Measurements from ENCODE around the gene TDP1. TPM values are rescaled to one million over a fixed set of nuclear protein-coding genes. Genes with fewer than 3 reads are reported as not detected.

TDP1 gene
- total RNA-seq, 1 experiment from 2014 or later = 23.9 TPM

DNA sequence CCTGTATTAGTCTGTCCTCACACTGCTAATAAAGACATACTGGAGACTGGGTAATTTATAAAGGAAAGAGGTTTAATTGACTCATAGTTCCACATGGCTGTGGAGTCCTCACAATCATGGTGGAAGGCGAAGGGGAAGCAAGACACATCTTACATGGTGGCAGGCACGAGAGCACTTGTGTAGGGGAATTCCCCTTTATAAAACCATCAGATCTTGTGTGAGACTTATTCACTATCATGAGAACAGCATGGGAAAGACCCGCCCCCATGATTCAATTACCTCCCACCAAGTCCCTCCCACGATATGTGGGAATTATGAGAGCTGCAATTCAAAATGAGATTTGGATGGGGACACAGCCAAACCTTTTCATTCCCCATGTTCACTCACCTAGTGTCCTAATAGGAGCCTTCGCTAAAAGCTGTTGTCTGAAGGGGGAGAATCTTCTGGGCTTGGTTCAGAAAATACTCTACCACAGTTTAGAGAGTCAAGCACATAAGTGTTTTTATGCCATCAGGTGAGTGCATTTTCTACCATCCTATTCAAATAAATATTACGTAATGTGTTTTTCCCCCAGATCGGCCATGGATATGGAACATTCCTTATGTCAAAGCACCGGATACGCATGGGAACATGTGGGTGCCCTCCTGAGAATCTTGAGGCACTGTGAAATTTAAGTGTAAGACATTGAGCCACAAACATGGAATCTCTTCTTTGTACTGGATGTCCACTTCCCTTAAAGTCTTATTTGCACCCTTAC is 86.9 kb downstream of the TDP1 start:
- Histone ChIP-seq H3K9me3 (ENCODE audit: control insufficient read depth, insufficient read depth, low read depth, low read length) (no peaks in the 10 kb centered on the region), H3K4me1 (ENCODE audit: control insufficient read depth, insufficient read depth, low read length) (no peaks in the 10 kb centered on the region), H3K36me3 (ENCODE audit: control insufficient read depth, insufficient read depth, low read length) (no peaks in the 10 kb centered on the region), H3K27ac (ENCODE audit: low read length) (no peak overlapping the region), H3K27me3 (ENCODE audit: control insufficient read depth, insufficient read depth, low read length) (no peaks in the 10 kb centered on the region), H3K4me3 (ENCODE audit: low read depth in 2 of 2, low read length in 2 of 2) (no peak overlapping the region)
- no TSS peak for BruUV-seq (replicated peaks)
- TF ChIP-seq TCF7L2 (IDR thresholded peaks at IDR 0.05; ENCODE audit: low read depth, low read length) (no peak), POLR2AphosphoS5 (IDR thresholded peaks at IDR 0.05; ENCODE audit: low read depth, low read length) (no peak), SIN3A (IDR thresholded peaks at IDR 0.05; ENCODE audit: borderline replicate concordance, insufficient read depth, low read depth, low read length) (no peak)
- TF ChIP-seq, protein P1, sequence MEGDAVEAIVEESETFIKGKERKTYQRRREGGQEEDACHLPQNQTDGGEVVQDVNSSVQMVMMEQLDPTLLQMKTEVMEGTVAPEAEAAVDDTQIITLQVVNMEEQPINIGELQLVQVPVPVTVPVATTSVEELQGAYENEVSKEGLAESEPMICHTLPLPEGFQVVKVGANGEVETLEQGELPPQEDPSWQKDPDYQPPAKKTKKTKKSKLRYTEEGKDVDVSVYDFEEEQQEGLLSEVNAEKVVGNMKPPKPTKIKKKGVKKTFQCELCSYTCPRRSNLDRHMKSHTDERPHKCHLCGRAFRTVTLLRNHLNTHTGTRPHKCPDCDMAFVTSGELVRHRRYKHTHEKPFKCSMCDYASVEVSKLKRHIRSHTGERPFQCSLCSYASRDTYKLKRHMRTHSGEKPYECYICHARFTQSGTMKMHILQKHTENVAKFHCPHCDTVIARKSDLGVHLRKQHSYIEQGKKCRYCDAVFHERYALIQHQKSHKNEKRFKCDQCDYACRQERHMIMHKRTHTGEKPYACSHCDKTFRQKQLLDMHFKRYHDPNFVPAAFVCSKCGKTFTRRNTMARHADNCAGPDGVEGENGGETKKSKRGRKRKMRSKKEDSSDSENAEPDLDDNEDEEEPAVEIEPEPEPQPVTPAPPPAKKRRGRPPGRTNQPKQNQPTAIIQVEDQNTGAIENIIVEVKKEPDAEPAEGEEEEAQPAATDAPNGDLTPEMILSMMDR (IDR thresholded peaks at IDR 0.05) = no peak
- TF ChIP-seq, protein P2, sequence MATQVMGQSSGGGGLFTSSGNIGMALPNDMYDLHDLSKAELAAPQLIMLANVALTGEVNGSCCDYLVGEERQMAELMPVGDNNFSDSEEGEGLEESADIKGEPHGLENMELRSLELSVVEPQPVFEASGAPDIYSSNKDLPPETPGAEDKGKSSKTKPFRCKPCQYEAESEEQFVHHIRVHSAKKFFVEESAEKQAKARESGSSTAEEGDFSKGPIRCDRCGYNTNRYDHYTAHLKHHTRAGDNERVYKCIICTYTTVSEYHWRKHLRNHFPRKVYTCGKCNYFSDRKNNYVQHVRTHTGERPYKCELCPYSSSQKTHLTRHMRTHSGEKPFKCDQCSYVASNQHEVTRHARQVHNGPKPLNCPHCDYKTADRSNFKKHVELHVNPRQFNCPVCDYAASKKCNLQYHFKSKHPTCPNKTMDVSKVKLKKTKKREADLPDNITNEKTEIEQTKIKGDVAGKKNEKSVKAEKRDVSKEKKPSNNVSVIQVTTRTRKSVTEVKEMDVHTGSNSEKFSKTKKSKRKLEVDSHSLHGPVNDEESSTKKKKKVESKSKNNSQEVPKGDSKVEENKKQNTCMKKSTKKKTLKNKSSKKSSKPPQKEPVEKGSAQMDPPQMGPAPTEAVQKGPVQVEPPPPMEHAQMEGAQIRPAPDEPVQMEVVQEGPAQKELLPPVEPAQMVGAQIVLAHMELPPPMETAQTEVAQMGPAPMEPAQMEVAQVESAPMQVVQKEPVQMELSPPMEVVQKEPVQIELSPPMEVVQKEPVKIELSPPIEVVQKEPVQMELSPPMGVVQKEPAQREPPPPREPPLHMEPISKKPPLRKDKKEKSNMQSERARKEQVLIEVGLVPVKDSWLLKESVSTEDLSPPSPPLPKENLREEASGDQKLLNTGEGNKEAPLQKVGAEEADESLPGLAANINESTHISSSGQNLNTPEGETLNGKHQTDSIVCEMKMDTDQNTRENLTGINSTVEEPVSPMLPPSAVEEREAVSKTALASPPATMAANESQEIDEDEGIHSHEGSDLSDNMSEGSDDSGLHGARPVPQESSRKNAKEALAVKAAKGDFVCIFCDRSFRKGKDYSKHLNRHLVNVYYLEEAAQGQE (IDR thresholded peaks at IDR 0.05; ENCODE audit: insufficient read depth in 1 of 2, low read depth in 2 of 2, low read length in 1 of 2) = no peak
- intact Hi-C loops (cut with micrococcal nuclease; ENCODE audit: unreplicated experiment) (no loop called here), in situ Hi-C loops (cut with HindIII; ENCODE audit: low pct_unique_long_range_greater_than_20kb, low sequenced_read_pairs) (no loop called here)
- ChIA-PET CTCF (no interaction called here), POLR2A (no interaction called here)
- no peak for DNase-seq (ENCODE audit: low read depth, low spot score)
- ATAC-seq = no peak

DNA sequence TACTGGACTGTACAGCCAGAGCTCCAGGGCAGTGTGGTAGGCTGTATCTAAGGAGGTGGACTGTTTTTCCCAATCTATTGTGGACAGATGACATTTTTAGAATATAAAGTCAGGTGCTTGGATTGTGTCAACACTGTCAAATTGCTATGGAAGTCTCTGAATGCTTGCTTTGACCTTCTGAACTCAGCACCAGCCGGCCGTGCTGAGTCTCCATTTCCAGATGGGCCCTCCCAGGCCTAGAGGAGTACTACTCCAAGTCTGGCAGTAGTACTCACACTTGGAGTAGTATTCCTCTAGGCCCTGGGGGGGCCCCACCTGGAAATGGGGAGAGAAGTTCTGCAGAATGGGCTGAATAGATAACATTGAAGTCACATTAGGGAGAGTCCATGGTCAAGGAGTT is 89.9 kb downstream of the TDP1 start:
- DNase-seq (ENCODE audit: low read depth, low spot score) = no peak
- intact Hi-C loops (cut with micrococcal nuclease; ENCODE audit: unreplicated experiment) = no loop called here
- CTCF ChIA-PET = no interaction called here

More for the DNA sequence above, 89.9 kb downstream of the TDP1 start:
- Histone ChIP-seq H3K9me3 (ENCODE audit: control insufficient read depth, insufficient read depth, low read depth, low read length) (no peaks in the 10 kb centered on the region), H3K36me3 (ENCODE audit: control insufficient read depth, insufficient read depth, low read length) (no peaks in the 10 kb centered on the region), H3K27me3 (ENCODE audit: control insufficient read depth, insufficient read depth, low read length) (no peaks in the 10 kb centered on the region), H3K27ac (ENCODE audit: low read length) (no peak overlapping the region), H3K4me3 (ENCODE audit: low read depth in 2 of 2, low read length in 2 of 2) (no peak overlapping the region), H3K4me1 (ENCODE audit: control insufficient read depth, insufficient read depth, low read length) (no peaks in the 10 kb centered on the region)
- POLR2A ChIA-PET = no interaction called here
- no peak for ATAC-seq
- TF ChIP-seq, protein P1 (IDR thresholded peaks at IDR 0.05) = no peak
- no peak for TF ChIP-seq SIN3A (IDR thresholded peaks at IDR 0.05; ENCODE audit: borderline replicate concordance, insufficient read depth, low read depth, low read length)
- no peak for TF ChIP-seq TCF7L2 (IDR thresholded peaks at IDR 0.05; ENCODE audit: low read depth, low read length)
- TF ChIP-seq POLR2AphosphoS5 (IDR thresholded peaks at IDR 0.05; ENCODE audit: low read depth, low read length) = no peak
- TF ChIP-seq, protein P2 (IDR thresholded peaks at IDR 0.05; ENCODE audit: insufficient read depth in 1 of 2, low read depth in 2 of 2, low read length in 1 of 2) = no peak
- in situ Hi-C loops (cut with HindIII; ENCODE audit: low pct_unique_long_range_greater_than_20kb, low sequenced_read_pairs) = no loop called here
- BruUV-seq (replicated peaks) = no TSS peak
